Endodermal cell (in vitro differentiated cells): Measurements from ENCODE around the gene FAM228B. TPM values are rescaled to one million over a fixed set of nuclear protein-coding genes. Genes with fewer than 3 reads are reported as not detected.

Experiments used
- DNase-seq: peaks from one replicate; pipeline ENCODE4 v3.0.0-alpha.2; 2017
- H3K27ac ChIP-seq: 2 replicates; pipeline ENCODE4 v1.5.1; 2013; ENCODE audit warnings: mild to moderate bottlenecking, low read depth, low read length, moderate library complexity
- H3K27me3 ChIP-seq: 2 replicates; pipeline ENCODE4 v1.6.1; 2013; ENCODE audit warnings: mild to moderate bottlenecking, low read length, moderate library complexity; ENCODE audit not compliant: insufficient read depth, control insufficient read depth, poor library complexity, severe bottlenecking
- H3K36me3 ChIP-seq: 2 replicates; pipeline ENCODE4 v1.7.0; 2013; ENCODE audit warnings: mild to moderate bottlenecking, low read length, moderate library complexity; ENCODE audit not compliant: control insufficient read depth, insufficient read depth
- H3K4me1 ChIP-seq: one replicate; pipeline ENCODE4 v1.7.0; 2013; ENCODE audit warnings: low read length; ENCODE audit not compliant: control insufficient read depth, insufficient read depth
- H3K4me3 ChIP-seq: 2 replicates; pipeline ENCODE4 v1.5.1; 2013; ENCODE audit warnings: mild to moderate bottlenecking, low read length, moderate library complexity
- H3K9ac ChIP-seq: 2 replicates; pipeline ENCODE4 v1.6.1; 2013; ENCODE audit warnings: mild to moderate bottlenecking, low read length, moderate library complexity; ENCODE audit not compliant: poor library complexity, severe bottlenecking; ENCODE audit errors: extremely low read depth
- H3K9me3 ChIP-seq: 2 replicates; pipeline ENCODE4 v1.6.1; 2013; ENCODE audit warnings: mild to moderate bottlenecking, low read length, moderate library complexity; ENCODE audit not compliant: control insufficient read depth
- H3K27ac Mint-ChIP-seq: 2 replicates; pipeline ENCODE4 v1.8.0; 2020; ENCODE audit warnings: mixed read lengths
- H3K27me3 Mint-ChIP-seq: 2 replicates; pipeline ENCODE4 v1.8.0; 2021; ENCODE audit warnings: mild to moderate bottlenecking, mixed read lengths; ENCODE audit not compliant: insufficient read depth
- H3K36me3 Mint-ChIP-seq: 2 replicates; pipeline ENCODE4 v1.8.0; 2020; ENCODE audit warnings: low read depth, mixed read lengths
- H3K4me1 Mint-ChIP-seq: 2 replicates; pipeline ENCODE4 v1.8.0; 2020; ENCODE audit warnings: mixed read lengths
- H3K4me3 Mint-ChIP-seq: 2 replicates; pipeline ENCODE4 v1.8.0; 2020; ENCODE audit warnings: mild to moderate bottlenecking, moderate library complexity, mixed read lengths
- H3K9me3 Mint-ChIP-seq: 2 replicates; pipeline ENCODE4 v1.8.0; 2020; ENCODE audit warnings: mild to moderate bottlenecking, mixed read lengths
- WGBS, 2 experiments: methylation state at CpG; one replicate each; pipeline versions ENCODE4 v1.1.5 to v1.1.7; 2013; ENCODE audit warnings: missing lambda C conversion rate in 2 of 2, mixed read lengths in 1 of 2; ENCODE audit not compliant: insufficient coverage in 1 of 2, insufficient read length in 1 of 2; 5-methylcytosine and 5-hydroxymethylcytosine counted together
- total RNA-seq, 2 donors: library from RNA; stranded (reverse); fragmentation: NEBNext Ultra II Directional in 1 of 2; extraction: Animal tissue kit (Norgen Biotek cat#: 25700) in 1 of 2; gene quantifications; 2 replicates in 1 of 2; 3 replicates in 1 of 2; pipeline ENCODE4 v1.2.1, GENCODE V29; 2021
- TF ChIP-seq, protein P1 (sequence below): fragments of 200-600 bp; sonication (generic); conservative IDR thresholded peaks from 2 replicates; pipeline ENCODE4 v1.5.0; 2021; ENCODE audit warnings: antibody characterized with exemption, mild to moderate bottlenecking

Gene FAM228B
- total RNA-seq, 2 donors from 2014 or later: 13.2 to 14.6 TPM

DNA sequence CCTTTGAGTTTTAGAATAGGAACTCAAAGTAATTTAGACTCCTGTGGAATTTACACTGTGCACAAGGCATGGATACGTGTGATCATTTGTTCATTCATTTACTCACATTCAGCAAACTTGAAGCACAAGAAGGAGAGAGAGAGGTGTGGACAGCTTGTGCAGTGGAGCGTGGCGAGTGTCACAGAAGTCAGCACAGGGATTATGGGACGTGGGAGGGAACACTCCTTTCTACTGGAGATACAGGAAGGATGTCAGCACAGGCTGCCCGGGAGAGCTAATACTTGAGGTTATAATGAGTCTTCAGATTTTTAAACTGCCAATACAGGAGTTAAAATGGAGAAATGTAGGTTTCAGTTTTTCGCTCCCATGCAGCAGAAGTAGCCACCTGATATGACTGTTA is 58.6 kb downstream of the FAM228B start:
- Histone ChIP-seq H3K27ac (no peak overlapping the region), H3K4me1 (no peaks in the 10 kb centered on the region), H3K4me3 (no peak overlapping the region), H3K9ac (no peak overlapping the region), H3K36me3 (no peaks in the 10 kb centered on the region), H3K9me3 (peaks cover 7% of the 10 kb centered on the region), H3K27me3 (peaks cover 61% of the 10 kb centered on the region)
- WGBS, 2 experiments: 91 to 92% methylated on average over 5 to 6 of the region's 6 CpGs
- TF ChIP-seq, protein P1, sequence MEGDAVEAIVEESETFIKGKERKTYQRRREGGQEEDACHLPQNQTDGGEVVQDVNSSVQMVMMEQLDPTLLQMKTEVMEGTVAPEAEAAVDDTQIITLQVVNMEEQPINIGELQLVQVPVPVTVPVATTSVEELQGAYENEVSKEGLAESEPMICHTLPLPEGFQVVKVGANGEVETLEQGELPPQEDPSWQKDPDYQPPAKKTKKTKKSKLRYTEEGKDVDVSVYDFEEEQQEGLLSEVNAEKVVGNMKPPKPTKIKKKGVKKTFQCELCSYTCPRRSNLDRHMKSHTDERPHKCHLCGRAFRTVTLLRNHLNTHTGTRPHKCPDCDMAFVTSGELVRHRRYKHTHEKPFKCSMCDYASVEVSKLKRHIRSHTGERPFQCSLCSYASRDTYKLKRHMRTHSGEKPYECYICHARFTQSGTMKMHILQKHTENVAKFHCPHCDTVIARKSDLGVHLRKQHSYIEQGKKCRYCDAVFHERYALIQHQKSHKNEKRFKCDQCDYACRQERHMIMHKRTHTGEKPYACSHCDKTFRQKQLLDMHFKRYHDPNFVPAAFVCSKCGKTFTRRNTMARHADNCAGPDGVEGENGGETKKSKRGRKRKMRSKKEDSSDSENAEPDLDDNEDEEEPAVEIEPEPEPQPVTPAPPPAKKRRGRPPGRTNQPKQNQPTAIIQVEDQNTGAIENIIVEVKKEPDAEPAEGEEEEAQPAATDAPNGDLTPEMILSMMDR: no peak
- Mint-ChIP-seq H3K4me1 (no peaks in the 10 kb centered on the region), H3K9me3 (peaks cover 4% of the 10 kb centered on the region), H3K36me3 (no peaks in the 10 kb centered on the region), H3K27me3 (peaks cover 56% of the 10 kb centered on the region), H3K4me3 (no peak overlapping the region), H3K27ac (no peak overlapping the region)
- no peak for DNase-seq

GRCh38 chr2:24182507-24182906 is 59.2 kb downstream of the FAM228B start:
- H3K4me3 ChIP-seq: no peak overlapping the region
- H3K36me3 ChIP-seq: no peaks in the 10 kb centered on the region
- peaks cover 8% of the 10 kb centered on the region for H3K9me3 Mint-ChIP-seq
- peaks cover 61% of the 10 kb centered on the region for H3K27me3 Mint-ChIP-seq
- H3K27ac Mint-ChIP-seq: no peak overlapping the region
- H3K4me3 Mint-ChIP-seq: no peak overlapping the region
- peaks cover 13% of the 10 kb centered on the region for H3K9me3 ChIP-seq
- no peak overlapping the region for H3K27ac ChIP-seq
- H3K27me3 ChIP-seq: peaks cover 61% of the 10 kb centered on the region
- no peaks in the 10 kb centered on the region for H3K4me1 Mint-ChIP-seq
- no peak overlapping the region for H3K9ac ChIP-seq
- WGBS, 2 experiments: 91 to 97% methylated on average over 5 to 7 of the region's 7 CpGs
- DNase-seq: no peak
- no peaks in the 10 kb centered on the region for H3K36me3 Mint-ChIP-seq
- no peaks in the 10 kb centered on the region for H3K4me1 ChIP-seq
- TF ChIP-seq, protein P1: no peak

DNA sequence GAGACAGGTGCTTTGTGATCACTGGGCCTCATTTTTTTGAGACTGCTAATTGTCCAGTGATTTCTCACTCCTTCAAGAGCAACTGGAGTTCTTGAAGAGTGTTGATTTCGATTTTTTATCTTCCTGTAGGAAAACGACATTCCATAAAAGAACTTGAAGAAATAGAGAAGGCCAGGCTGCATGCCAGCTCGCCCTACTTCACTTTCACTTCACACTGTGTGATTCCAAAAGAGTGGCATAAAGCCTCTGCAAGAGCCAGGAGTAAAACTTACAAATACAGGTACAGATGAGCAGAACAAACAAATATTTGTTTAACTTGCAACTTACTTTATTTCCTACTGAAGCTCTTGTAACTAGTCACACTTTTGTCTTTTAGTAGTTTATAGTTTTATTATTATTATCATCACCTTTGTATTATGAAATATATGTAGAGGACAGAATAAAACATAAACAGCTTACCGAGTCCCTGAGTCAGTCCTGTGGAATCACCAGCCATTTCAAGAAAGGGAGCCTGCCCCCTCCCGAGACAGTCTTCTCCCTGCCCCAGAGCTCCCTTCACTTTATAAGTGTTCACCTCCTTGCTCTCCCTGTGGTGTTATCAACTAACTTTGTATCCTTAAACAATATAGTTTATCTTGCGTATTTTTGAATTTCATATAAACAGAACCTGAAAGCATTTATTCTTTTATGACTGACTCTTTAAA is 60.2 kb downstream of the FAM228B start:
- H3K27ac ChIP-seq: no peak overlapping the region
- Mint-ChIP-seq H3K27ac (no peak overlapping the region), H3K4me1 (no peaks in the 10 kb centered on the region), H3K4me3 (no peak overlapping the region), H3K36me3 (no peaks in the 10 kb centered on the region), H3K27me3 (peaks cover 61% of the 10 kb centered on the region), H3K9me3 (peaks cover 12% of the 10 kb centered on the region)
- H3K4me3 ChIP-seq: no peak overlapping the region
- no peaks in the 10 kb centered on the region for H3K36me3 ChIP-seq
- H3K4me1 ChIP-seq: no peaks in the 10 kb centered on the region
- 87 to 92% methylated on average over 4 to 6 of the region's 6 CpGs for WGBS, 2 experiments
- TF ChIP-seq, protein P1: no peak
- H3K9ac ChIP-seq: no peak overlapping the region
- H3K27me3 ChIP-seq: peaks cover 61% of the 10 kb centered on the region
- DNase-seq: no peak
- peaks cover 17% of the 10 kb centered on the region for H3K9me3 ChIP-seq
